ENCODE results near the gene ADAM8. TPM values are rescaled to one million over a fixed set of nuclear protein-coding genes. Genes with fewer than 3 reads are reported as not detected.

ADAM8 gene
- total RNA-seq, 1 experiment from 2014 or later, result 3.7 TPM

- H3K36me3 ChIP-seq (ENCODE audit: control insufficient read depth, insufficient read depth, low read length), result no peaks in the 10 kb centered on the region
- H3K9me3 ChIP-seq (ENCODE audit: control insufficient read depth, insufficient read depth, low read depth, low read length), result no peaks in the 10 kb centered on the region
- TF ChIP-seq TCF7L2 (IDR thresholded peaks at IDR 0.05; ENCODE audit: low read depth, low read length) (no peak), POLR2AphosphoS5 (IDR thresholded peaks at IDR 0.05; ENCODE audit: low read depth, low read length) (no peak), CTCF (IDR thresholded peaks at IDR 0.05) (no peak), SIN3A (IDR thresholded peaks at IDR 0.05; ENCODE audit: borderline replicate concordance, insufficient read depth, low read depth, low read length) (no peak)
- TF ChIP-seq, protein P1, sequence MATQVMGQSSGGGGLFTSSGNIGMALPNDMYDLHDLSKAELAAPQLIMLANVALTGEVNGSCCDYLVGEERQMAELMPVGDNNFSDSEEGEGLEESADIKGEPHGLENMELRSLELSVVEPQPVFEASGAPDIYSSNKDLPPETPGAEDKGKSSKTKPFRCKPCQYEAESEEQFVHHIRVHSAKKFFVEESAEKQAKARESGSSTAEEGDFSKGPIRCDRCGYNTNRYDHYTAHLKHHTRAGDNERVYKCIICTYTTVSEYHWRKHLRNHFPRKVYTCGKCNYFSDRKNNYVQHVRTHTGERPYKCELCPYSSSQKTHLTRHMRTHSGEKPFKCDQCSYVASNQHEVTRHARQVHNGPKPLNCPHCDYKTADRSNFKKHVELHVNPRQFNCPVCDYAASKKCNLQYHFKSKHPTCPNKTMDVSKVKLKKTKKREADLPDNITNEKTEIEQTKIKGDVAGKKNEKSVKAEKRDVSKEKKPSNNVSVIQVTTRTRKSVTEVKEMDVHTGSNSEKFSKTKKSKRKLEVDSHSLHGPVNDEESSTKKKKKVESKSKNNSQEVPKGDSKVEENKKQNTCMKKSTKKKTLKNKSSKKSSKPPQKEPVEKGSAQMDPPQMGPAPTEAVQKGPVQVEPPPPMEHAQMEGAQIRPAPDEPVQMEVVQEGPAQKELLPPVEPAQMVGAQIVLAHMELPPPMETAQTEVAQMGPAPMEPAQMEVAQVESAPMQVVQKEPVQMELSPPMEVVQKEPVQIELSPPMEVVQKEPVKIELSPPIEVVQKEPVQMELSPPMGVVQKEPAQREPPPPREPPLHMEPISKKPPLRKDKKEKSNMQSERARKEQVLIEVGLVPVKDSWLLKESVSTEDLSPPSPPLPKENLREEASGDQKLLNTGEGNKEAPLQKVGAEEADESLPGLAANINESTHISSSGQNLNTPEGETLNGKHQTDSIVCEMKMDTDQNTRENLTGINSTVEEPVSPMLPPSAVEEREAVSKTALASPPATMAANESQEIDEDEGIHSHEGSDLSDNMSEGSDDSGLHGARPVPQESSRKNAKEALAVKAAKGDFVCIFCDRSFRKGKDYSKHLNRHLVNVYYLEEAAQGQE (IDR thresholded peaks at IDR 0.05; ENCODE audit: insufficient read depth in 1 of 2, low read depth in 2 of 2, low read length in 1 of 2), result no peak
- H3K27me3 ChIP-seq (ENCODE audit: control insufficient read depth, insufficient read depth, low read length), result no peaks in the 10 kb centered on the region
- no peak overlapping the region for H3K4me3 ChIP-seq (ENCODE audit: low read depth in 2 of 2, low read length in 2 of 2)
- no peak overlapping the region for H3K27ac ChIP-seq (ENCODE audit: low read length)
- CTCF ChIA-PET, result interaction anchor here (1.6 kb wide), 1 partner anchor 18 kb away, joined by 5 read pairs; no protein-coding TSS in a partner anchor
- ATAC-seq (0 out of 2 replicates have a peak, but pooled peaks have one; percentile 6), DNase-seq (ENCODE audit: low read depth, low spot score) (no peak)
- peaks cover 44% of the 10 kb centered on the region for H3K4me1 ChIP-seq (ENCODE audit: control insufficient read depth, insufficient read depth, low read length)
- intact Hi-C loops (cut with micrococcal nuclease; ENCODE audit: unreplicated experiment) (no loop called here), in situ Hi-C loops (cut with HindIII; ENCODE audit: low pct_unique_long_range_greater_than_20kb, low sequenced_read_pairs) (no loop called here)
- POLR2A ChIA-PET, result interaction anchor here (0.5 kb wide), 1 partner anchor 12 kb away, joined by 8 read pairs; no protein-coding TSS in a partner anchor
- BruUV-seq (replicated peaks), result no TSS peak
Measured at GRCh38 chr10:133275684-133276092, 980 bp downstream of the ADAM8 start.

DNA sequence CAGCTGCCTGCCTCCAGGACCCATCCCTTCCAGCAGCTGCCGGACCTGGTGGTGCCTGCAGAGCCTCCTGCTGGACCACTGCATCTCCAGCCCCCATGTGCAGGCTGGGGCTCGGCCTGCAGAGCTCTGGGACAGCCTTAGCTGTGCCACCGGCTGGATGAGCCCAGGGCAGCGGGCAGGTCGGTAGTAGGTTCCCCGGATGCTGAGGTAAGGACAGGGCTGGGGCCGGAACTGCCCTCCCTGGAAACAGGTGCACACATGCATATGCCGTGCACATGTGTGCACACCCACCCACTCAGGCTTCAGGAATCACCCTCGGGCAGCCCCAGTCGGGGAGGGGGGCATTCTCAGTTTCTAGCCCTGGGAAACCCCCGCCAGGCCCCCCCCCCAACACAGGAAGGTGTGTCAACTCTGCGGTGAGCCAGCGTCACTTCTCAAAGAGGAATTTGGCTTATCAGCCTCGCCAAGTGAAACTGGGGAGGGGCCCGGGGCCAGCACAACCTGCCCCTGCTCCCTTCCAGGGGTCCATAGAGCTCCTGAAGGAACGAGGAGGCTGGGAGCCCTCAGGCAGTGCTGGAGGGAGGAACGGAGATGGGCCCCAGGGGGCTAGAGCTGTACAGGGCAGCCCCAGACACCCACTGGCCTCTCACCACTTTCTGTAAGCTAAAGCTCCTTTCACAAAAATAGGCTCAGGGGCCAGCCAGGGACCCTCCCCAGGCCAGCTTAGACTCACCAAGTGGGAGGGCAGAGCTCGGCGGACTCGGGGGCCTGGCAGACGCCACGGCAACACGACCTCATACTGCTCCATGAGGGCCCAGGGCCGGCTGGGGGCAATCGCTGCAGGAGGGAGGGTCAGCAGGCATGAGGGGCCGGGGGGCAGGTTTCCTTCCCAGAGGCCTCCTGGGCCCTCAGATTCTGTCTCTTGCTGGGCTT lies 1.7 kb downstream of the ADAM8 start:
- H3K4me3 ChIP-seq (ENCODE audit: low read depth in 2 of 2, low read length in 2 of 2), result no peak overlapping the region
- BruUV-seq (replicated peaks), result no TSS peak
- H3K4me1 ChIP-seq (ENCODE audit: control insufficient read depth, insufficient read depth, low read length), result peaks cover 44% of the 10 kb centered on the region
- no peak for DNase-seq (ENCODE audit: low read depth, low spot score)
- in situ Hi-C loops (cut with HindIII; ENCODE audit: low pct_unique_long_range_greater_than_20kb, low sequenced_read_pairs), result no loop called here
- ChIA-PET POLR2A (interaction anchor here (0.5 to 0.7 kb wide), 2 partner anchors 11 to 803 kb away, joined by 3 to 8 read pairs; no protein-coding TSS in a partner anchor), CTCF (interaction anchor here (0.5 to 1.6 kb wide), 3 partner anchors 18 to 1525 kb away, joined by 3 to 5 read pairs (median 3); no protein-coding TSS in a partner anchor)
- H3K36me3 ChIP-seq (ENCODE audit: control insufficient read depth, insufficient read depth, low read length), result no peaks in the 10 kb centered on the region
- no peaks in the 10 kb centered on the region for H3K27me3 ChIP-seq (ENCODE audit: control insufficient read depth, insufficient read depth, low read length)
- intact Hi-C loops (cut with micrococcal nuclease; ENCODE audit: unreplicated experiment), result no loop called here
- no peak for TF ChIP-seq TCF7L2 (IDR thresholded peaks at IDR 0.05; ENCODE audit: low read depth, low read length)
- TF ChIP-seq POLR2AphosphoS5 (IDR thresholded peaks at IDR 0.05; ENCODE audit: low read depth, low read length), result no peak
- TF ChIP-seq, protein P1 (IDR thresholded peaks at IDR 0.05; ENCODE audit: insufficient read depth in 1 of 2, low read depth in 2 of 2, low read length in 1 of 2), result no peak
- no peak for TF ChIP-seq SIN3A (IDR thresholded peaks at IDR 0.05; ENCODE audit: borderline replicate concordance, insufficient read depth, low read depth, low read length)
- TF ChIP-seq CTCF (IDR thresholded peaks at IDR 0.05), result no peak
- H3K9me3 ChIP-seq (ENCODE audit: control insufficient read depth, insufficient read depth, low read depth, low read length), result no peaks in the 10 kb centered on the region
- H3K27ac ChIP-seq (ENCODE audit: low read length), result no peak overlapping the region
- peak; percentile 47 for ATAC-seq
